GM12878 (cell line): ENCODE results near the gene TMED5. TPM values are rescaled to one million over a fixed set of nuclear protein-coding genes. Genes with fewer than 3 reads are reported as not detected.

Experiments used
- ATAC-seq: fragments of 200-7000 bp; cut with Tn5 transposase; 3 replicates; pipeline ENCODE4 v1.9.1; 2020; ENCODE audit warnings: mild to moderate bottlenecking, moderate library complexity
- BruUV-seq: library from RNA; stranded (reverse); fragments of 400-500 nt; replicated peaks from 2 replicates; lab custom pipeline; 2021; lab: Mats Ljungman, UMichigan
- CTCF ChIA-PET: fragments of 300-600 bp; sonication (Branson Sonifier 250); formaldehyde crosslinking; extraction: SDS; loops from one replicate; lab custom pipeline; 2021; ENCODE audit warnings: inconsistent platforms; lab: Yijun Ruan, JAX
- POLR2A ChIA-PET: fragments of 350-600 bp; formaldehyde crosslinking; extraction: SDS; loops from one replicate; lab custom pipeline; 2021; ENCODE audit warnings: inconsistent platforms; lab: Charles Lee
- RAD21 ChIA-PET: fragments of 300-600 bp; sonication (Branson Sonifier 250); formaldehyde crosslinking; loops from one replicate; lab custom pipeline; 2023; ENCODE audit warnings: antibody characterized with exemption; ENCODE audit not compliant: unreplicated experiment; lab: Charles Lee
- SMC1A ChIA-PET: fragments of 300-600 bp; sonication (Branson Sonifier 250); formaldehyde crosslinking; loops from one replicate; lab custom pipeline; 2023; ENCODE audit not compliant: unreplicated experiment, uncharacterized antibody; lab: Charles Lee
- DNase-seq: peaks from one replicate; pipeline ENCODE4 v3.0.0-alpha.2; 2011; ENCODE audit warnings: low read depth, low spot score
- FAIRE-seq: peaks from 3 replicates; lab custom pipeline; 2011; peaks lifted over from hg19 to GRCh38; lab: Jason Lieb, UNC
- H2AFZ ChIP-seq: 2 replicates; pipeline ENCODE4 v1.6.0; 2011; ENCODE audit warnings: low read depth, low read length, control low read depth; ENCODE audit not compliant: control insufficient read depth
- H3K27ac ChIP-seq: 2 replicates; pipeline ENCODE4 v1.5.1; 2011; ENCODE audit warnings: control low read depth; ENCODE audit not compliant: control insufficient read depth, insufficient read depth
- H3K27me3 ChIP-seq, 2 experiments: replicated peaks in 1 of 2; 2 replicates each; pipeline versions ENCODE4 v1.6.0 to v1.6.1; 2011; ENCODE audit warnings: low read length in 1 of 2; ENCODE audit not compliant: control insufficient read depth in 2 of 2, insufficient read depth in 2 of 2
- H3K36me3 ChIP-seq, 2 experiments: 2 replicates each; pipeline ENCODE4 v1.5.1; 2011; ENCODE audit warnings: low read length in 1 of 2; ENCODE audit not compliant: control insufficient read depth in 2 of 2, insufficient read depth in 2 of 2
- H3K4me1 ChIP-seq: 2 replicates; pipeline ENCODE4 v1.6.1; 2011; ENCODE audit warnings: mild to moderate bottlenecking, low read length, moderate library complexity, mixed read lengths; ENCODE audit not compliant: control insufficient read depth, insufficient read depth
- H3K4me2 ChIP-seq: 2 replicates; pipeline ENCODE4 v1.6.0; 2011; ENCODE audit warnings: control low read depth; ENCODE audit not compliant: control insufficient read depth, insufficient read depth
- H3K4me3 ChIP-seq: fragments of 200-600 bp; sonication (generic); 2 replicates; pipeline ENCODE4 v1.5.1; 2016
- H3K79me2 ChIP-seq: 2 replicates; pipeline ENCODE4 v1.6.0; 2011; ENCODE audit warnings: low read length; ENCODE audit not compliant: control insufficient read depth, insufficient read depth
- H3K9ac ChIP-seq: 2 replicates; pipeline ENCODE4 v1.8.0; 2011; ENCODE audit warnings: low read length, control low read depth, mixed read lengths; ENCODE audit not compliant: control insufficient read depth, insufficient read depth
- H3K9me3 ChIP-seq: replicated peaks from 3 replicates; pipeline ENCODE4 v1.5.1; 2011; ENCODE audit warnings: mild to moderate bottlenecking, low read length; ENCODE audit not compliant: control insufficient read depth, insufficient read depth
- H4K20me1 ChIP-seq: 2 replicates; pipeline ENCODE4 v1.6.0; 2011; ENCODE audit not compliant: control insufficient read depth, insufficient read depth
- BCL11A ChIP-seq: IDR thresholded peaks from 2 replicates; pipeline ENCODE4 v1.6.1; 2011; ENCODE audit warnings: low read depth, low read length
- FOS ChIP-seq: IDR thresholded peaks from 3 replicates; pipeline ENCODE4 v1.6.1; 2011; ENCODE audit warnings: borderline replicate concordance; ENCODE audit not compliant: insufficient read length; ENCODE audit errors: extremely low read depth
- LARP7 ChIP-seq: fragments of 450-650 bp; IDR thresholded peaks from 2 replicates; pipeline ENCODE4 v1.6.1; 2017; ENCODE audit warnings: mild to moderate bottlenecking
- MXI1 ChIP-seq: fragments of 150-350 bp; IDR thresholded peaks from 2 replicates; pipeline ENCODE4 v1.6.1; 2011; ENCODE audit warnings: low read depth, mild to moderate bottlenecking, inconsistent platforms, low read length, improper control_type of control experiment
- MYB ChIP-seq: fragments of 150-350 bp; IDR thresholded peaks from 2 replicates; pipeline ENCODE4 v1.6.1; 2014; ENCODE audit warnings: mild to moderate bottlenecking, low read depth, low read length, borderline replicate concordance
- POLR2A ChIP-seq: IDR thresholded peaks from 2 replicates; pipeline ENCODE4 v1.6.1; 2011; ENCODE audit warnings: low read depth, mild to moderate bottlenecking, low read length
- RBBP5 ChIP-seq: fragments of 200-600 bp; sonication (generic); conservative IDR thresholded peaks from 2 replicates; pipeline ENCODE4 v1.6.1; 2016
- RUNX3 ChIP-seq: IDR thresholded peaks from 2 replicates; pipeline ENCODE4 v1.6.1; 2012; ENCODE audit warnings: low read length, inconsistent platforms
- SP1 ChIP-seq: IDR thresholded peaks from one replicate; pipeline ENCODE4 v1.6.1; 2011; ENCODE audit warnings: low read depth, low read length
- TCF12 ChIP-seq: IDR thresholded peaks from 2 replicates; pipeline ENCODE4 v1.6.1; 2011; ENCODE audit warnings: low read depth, mild to moderate bottlenecking, low read length
- ZNF217 ChIP-seq: fragments of 450-650 bp; IDR thresholded peaks from 2 replicates; pipeline ENCODE4 v1.6.1; 2017; ENCODE audit warnings: antibody characterized with exemption, mild to moderate bottlenecking
- WGBS: methylation state at CpG from one replicate; pipeline ENCODE4 v1.1.6; 2016; ENCODE audit warnings: low lambda C conversion rate; ENCODE audit not compliant: insufficient replicate concordance, insufficient coverage; ENCODE audit errors: missing lambda C conversion rate; 5-methylcytosine and 5-hydroxymethylcytosine counted together
- in situ Hi-C: fragments of 300-500 bp; cut with MboI; formaldehyde crosslinking; loops from 9 replicates; pipeline ENCODE4 v1.14.3; 2018; ENCODE audit warnings: mixed read lengths
- intact Hi-C: fragments of 100-400 bp; cut with micrococcal nuclease; formaldehyde crosslinking; loops from one replicate; pipeline ENCODE4 v1.14.2; 2022; ENCODE audit not compliant: unreplicated experiment
- polyA plus RNA-seq, 11 experiments: library from polyadenylated mRNA; depleted of rRNA in 4 of 11; unstranded in 6 of 11; stranded (reverse) in 5 of 11; fragments of >200 nt; fragmentation: Nextera tagmentation in 4 of 11; fragmentation: Illumina TruSeq in 1 of 11; extraction: Ambion mirVana in 4 of 11; extraction: Trizol in 1 of 11; gene quantifications; 1 replicate in 1 of 11; 2 replicates in 10 of 11; pipeline versions ENCODE4 v1.2.1 to v1.2.3, GENCODE V29; 2011 to 2016; ENCODE audit warnings: inconsistent platforms in 2 of 11, missing spikeins in 2 of 11, low read depth in 1 of 11
- total RNA-seq, 4 experiments: library from RNA; depleted of rRNA in 3 of 4; stranded (reverse); fragments of >200 nt in 3 of 4; fragmentation: Illumina TruSeq in 1 of 4; extraction: Trizol in 1 of 4; gene quantifications; 2 replicates each; pipeline versions ENCODE4 v1.2.1 to v1.2.3, GENCODE V29; 2013 to 2021
- TF ChIP-seq, protein P1 (sequence below): IDR thresholded peaks from 2 replicates; pipeline ENCODE4 v1.6.1; 2012; ENCODE audit warnings: low read depth, low read length, improper control_type of control experiment
- TF ChIP-seq, protein P2 (sequence below): IDR thresholded peaks from 2 replicates; pipeline ENCODE4 v1.6.1; 2012; ENCODE audit warnings: low read length, inconsistent platforms
- TF ChIP-seq, protein P3 (sequence below): fragments of 450-650 bp; IDR thresholded peaks from 2 replicates; pipeline ENCODE4 v1.6.1; 2017; ENCODE audit warnings: antibody characterized with exemption, mild to moderate bottlenecking, moderate library complexity

TMED5 gene
- total and polyA plus RNA-seq, 10 of the 15 experiments (the other 5 are each of a cell fraction or from before 2014, with no cell fraction given) = 18.5 to 80.6 (median 54.0) TPM

DNA sequence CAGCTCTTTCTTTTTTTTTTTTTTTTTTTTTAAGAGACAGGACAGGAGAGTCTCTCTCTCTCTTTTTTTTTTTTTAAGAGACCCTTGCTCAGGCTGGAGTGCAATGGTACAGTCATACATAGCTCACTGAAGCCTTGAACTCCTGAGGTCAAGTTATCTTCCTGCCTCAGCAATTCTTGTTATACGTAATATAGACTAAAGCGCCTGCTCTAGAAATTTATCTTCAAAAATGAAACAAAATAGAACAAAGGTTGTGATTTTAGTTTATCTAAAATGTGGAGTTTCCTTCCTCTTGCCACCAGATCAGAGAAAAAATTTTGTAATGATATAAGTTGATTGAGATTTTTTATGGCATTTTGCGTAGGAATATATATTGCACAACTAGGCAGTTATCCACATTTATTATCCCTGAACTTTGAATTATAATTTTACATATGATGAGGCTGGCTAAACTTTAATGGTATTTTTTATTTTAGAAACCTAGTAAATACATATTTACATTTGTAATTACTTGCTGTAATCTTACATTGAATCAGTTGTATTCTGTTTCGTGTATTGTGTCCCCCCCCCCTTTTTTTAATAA, 56.9 kb downstream of the TMED5 start:
- in situ Hi-C loops = no loop called here
- FAIRE-seq = no peak
- no peaks in the 10 kb centered on the region for H4K20me1 ChIP-seq
- no TSS peak for BruUV-seq
- H3K36me3 ChIP-seq = peaks cover 0 to 3% of the 10 kb centered on the region in 2 experiments; a peak in 3 of 4 replicates
- H3K9me3 ChIP-seq = no peaks in the 10 kb centered on the region
- ATAC-seq = no peak
- ChIA-PET SMC1A (interaction anchor here (0.6 to 0.7 kb wide), 2 partner anchors 13 to 19 kb away, joined by 3 read pairs; no protein-coding TSS in a partner anchor), CTCF (no interaction called here), POLR2A (interaction anchor here (0.6 kb wide), 2 partner anchors 28 to 217 kb away, joined by 3 to 5 read pairs; no protein-coding TSS in a partner anchor), RAD21 (interaction anchor here (0.7 kb wide), 1 partner anchor 15 kb away, joined by 5 read pairs; no protein-coding TSS in a partner anchor)
- H3K27ac ChIP-seq = no peak overlapping the region
- H3K79me2 ChIP-seq = no peaks in the 10 kb centered on the region
- H2AFZ ChIP-seq = no peak overlapping the region
- no peak for DNase-seq
- 94% methylated on average over 4 of the region's 4 CpGs for WGBS
- no peak overlapping the region for H3K4me2 ChIP-seq
- H3K4me1 ChIP-seq = no peaks in the 10 kb centered on the region
- no peak overlapping the region for H3K9ac ChIP-seq
- no peak for TF ChIP-seq POLR2A
- TF ChIP-seq, protein P1, sequence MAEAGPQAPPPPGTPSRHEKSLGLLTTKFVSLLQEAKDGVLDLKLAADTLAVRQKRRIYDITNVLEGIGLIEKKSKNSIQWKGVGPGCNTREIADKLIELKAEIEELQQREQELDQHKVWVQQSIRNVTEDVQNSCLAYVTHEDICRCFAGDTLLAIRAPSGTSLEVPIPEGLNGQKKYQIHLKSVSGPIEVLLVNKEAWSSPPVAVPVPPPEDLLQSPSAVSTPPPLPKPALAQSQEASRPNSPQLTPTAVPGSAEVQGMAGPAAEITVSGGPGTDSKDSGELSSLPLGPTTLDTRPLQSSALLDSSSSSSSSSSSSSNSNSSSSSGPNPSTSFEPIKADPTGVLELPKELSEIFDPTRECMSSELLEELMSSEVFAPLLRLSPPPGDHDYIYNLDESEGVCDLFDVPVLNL = no peak
- no peaks in the 10 kb centered on the region for H3K27me3 ChIP-seq
- H3K4me3 ChIP-seq = no peak overlapping the region
- intact Hi-C loops = no loop called here

DNA sequence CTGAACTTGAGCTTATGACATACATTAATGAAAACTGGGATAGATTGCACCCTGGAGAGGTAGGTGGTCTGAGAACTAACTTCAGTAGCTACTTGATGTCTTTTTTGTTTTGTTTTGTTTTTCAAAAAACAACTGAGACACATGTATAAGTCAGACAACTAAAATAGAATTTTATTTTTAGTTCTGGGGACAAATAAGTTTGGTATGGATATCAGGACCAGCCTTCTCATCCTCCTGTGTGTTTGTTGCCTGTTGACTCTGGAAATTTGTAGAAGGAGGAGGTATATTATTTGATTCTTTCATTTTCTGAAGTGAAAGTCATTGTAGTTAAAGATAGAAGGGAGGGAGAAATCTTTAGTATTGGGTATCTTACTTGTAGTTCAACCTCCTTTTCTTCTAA, 59.6 kb downstream of the TMED5 start:
- ChIA-PET SMC1A (interaction anchor here (0.9 to 2.2 kb wide), 3 partner anchors 11 to 43 kb away, joined by 3 to 6 read pairs (median 5); no protein-coding TSS in a partner anchor), RAD21 (no interaction called here), CTCF (interaction anchor here (0.7 to 1.4 kb wide), 4 partner anchors 11 to 100 kb away, joined by 3 to 5 read pairs (median 3); no protein-coding TSS in a partner anchor), POLR2A (no interaction called here)
- no peaks in the 10 kb centered on the region for H3K27me3 ChIP-seq
- DNase-seq (no peak), FAIRE-seq (no peak), ATAC-seq (no peak)
- no peaks in the 10 kb centered on the region for H3K79me2 ChIP-seq
- H3K4me3 ChIP-seq = no peak overlapping the region
- no peaks in the 10 kb centered on the region for H3K4me1 ChIP-seq
- no peak overlapping the region for H2AFZ ChIP-seq
- in situ Hi-C loops (no loop called here), intact Hi-C loops (no loop called here)
- no TSS peak for BruUV-seq
- H3K36me3 ChIP-seq = peaks cover 0 to 20% of the 10 kb centered on the region in 2 experiments; a peak in 3 of 4 replicates
- H3K9ac ChIP-seq = no peak overlapping the region
- no peak overlapping the region for H3K4me2 ChIP-seq
- no peak overlapping the region for H3K27ac ChIP-seq
- no peaks in the 10 kb centered on the region for H3K9me3 ChIP-seq
- no peaks in the 10 kb centered on the region for H4K20me1 ChIP-seq
- TF ChIP-seq ZNF217 = no peak
- TF ChIP-seq LARP7 = no peak
- no peak for TF ChIP-seq MYB
- TF ChIP-seq BCL11A = no peak
- TF ChIP-seq SP1 = no peak
- TF ChIP-seq, protein P2, sequence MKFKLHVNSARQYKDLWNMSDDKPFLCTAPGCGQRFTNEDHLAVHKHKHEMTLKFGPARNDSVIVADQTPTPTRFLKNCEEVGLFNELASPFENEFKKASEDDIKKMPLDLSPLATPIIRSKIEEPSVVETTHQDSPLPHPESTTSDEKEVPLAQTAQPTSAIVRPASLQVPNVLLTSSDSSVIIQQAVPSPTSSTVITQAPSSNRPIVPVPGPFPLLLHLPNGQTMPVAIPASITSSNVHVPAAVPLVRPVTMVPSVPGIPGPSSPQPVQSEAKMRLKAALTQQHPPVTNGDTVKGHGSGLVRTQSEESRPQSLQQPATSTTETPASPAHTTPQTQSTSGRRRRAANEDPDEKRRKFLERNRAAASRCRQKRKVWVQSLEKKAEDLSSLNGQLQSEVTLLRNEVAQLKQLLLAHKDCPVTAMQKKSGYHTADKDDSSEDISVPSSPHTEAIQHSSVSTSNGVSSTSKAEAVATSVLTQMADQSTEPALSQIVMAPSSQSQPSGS = no peak
- no peak for TF ChIP-seq RBBP5
- no peak for TF ChIP-seq TCF12
- no peak for TF ChIP-seq MXI1
- TF ChIP-seq RUNX3 = no peak
- TF ChIP-seq, protein P3, sequence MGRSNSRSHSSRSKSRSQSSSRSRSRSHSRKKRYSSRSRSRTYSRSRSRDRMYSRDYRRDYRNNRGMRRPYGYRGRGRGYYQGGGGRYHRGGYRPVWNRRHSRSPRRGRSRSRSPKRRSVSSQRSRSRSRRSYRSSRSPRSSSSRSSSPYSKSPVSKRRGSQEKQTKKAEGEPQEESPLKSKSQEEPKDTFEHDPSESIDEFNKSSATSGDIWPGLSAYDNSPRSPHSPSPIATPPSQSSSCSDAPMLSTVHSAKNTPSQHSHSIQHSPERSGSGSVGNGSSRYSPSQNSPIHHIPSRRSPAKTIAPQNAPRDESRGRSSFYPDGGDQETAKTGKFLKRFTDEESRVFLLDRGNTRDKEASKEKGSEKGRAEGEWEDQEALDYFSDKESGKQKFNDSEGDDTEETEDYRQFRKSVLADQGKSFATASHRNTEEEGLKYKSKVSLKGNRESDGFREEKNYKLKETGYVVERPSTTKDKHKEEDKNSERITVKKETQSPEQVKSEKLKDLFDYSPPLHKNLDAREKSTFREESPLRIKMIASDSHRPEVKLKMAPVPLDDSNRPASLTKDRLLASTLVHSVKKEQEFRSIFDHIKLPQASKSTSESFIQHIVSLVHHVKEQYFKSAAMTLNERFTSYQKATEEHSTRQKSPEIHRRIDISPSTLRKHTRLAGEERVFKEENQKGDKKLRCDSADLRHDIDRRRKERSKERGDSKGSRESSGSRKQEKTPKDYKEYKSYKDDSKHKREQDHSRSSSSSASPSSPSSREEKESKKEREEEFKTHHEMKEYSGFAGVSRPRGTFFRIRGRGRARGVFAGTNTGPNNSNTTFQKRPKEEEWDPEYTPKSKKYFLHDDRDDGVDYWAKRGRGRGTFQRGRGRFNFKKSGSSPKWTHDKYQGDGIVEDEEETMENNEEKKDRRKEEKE = no peak
- no peak for TF ChIP-seq FOS
